HL-60 (cell line): ENCODE results near the gene AMER2.

Experiments
- DNase-seq, 2 experiments: peaks; one replicate each; pipeline ENCODE4 v3.0.0-alpha.2; 2010 to 2020; ENCODE audit warnings: low read depth in 1 of 2, low spot score in 1 of 2
- H3K27ac ChIP-seq: fragments of 250-450 bp; sonication (Bioruptor Pico); replicated peaks from 2 replicates; pipeline ENCODE4 v1.5.1; 2020; ENCODE audit warnings: mild to moderate bottlenecking, moderate library complexity
- H3K27me3 ChIP-seq: fragments of 250-450 bp; sonication (Bioruptor Pico); 2 replicates; pipeline ENCODE4 v1.5.1; 2021; ENCODE audit warnings: mild to moderate bottlenecking, moderate library complexity; ENCODE audit not compliant: insufficient read depth, poor library complexity, severe bottlenecking
- H3K4me3 ChIP-seq: replicated peaks from 2 replicates; pipeline ENCODE4 v1.5.1; 2011; ENCODE audit warnings: mild to moderate bottlenecking, control low read depth, low read length; ENCODE audit not compliant: insufficient read depth
- GABPA ChIP-seq: IDR thresholded peaks from 2 replicates; pipeline ENCODE4 v1.6.1; 2012; ENCODE audit warnings: low read depth
- POLR2AphosphoS5 ChIP-seq: IDR thresholded peaks from 2 replicates; pipeline ENCODE4 v1.6.1; 2012; ENCODE audit warnings: low read depth
- SPI1 ChIP-seq: IDR thresholded peaks from 2 replicates; pipeline ENCODE4 v1.6.1; 2012; ENCODE audit warnings: low read depth, mild to moderate bottlenecking, borderline replicate concordance
- TF ChIP-seq, protein P1 (sequence below): IDR thresholded peaks from one replicate; pipeline ENCODE4 v1.5.1; 2011; ENCODE audit warnings: low read length, control low read depth, inconsistent platforms; ENCODE audit not compliant: insufficient read depth
- TF ChIP-seq, protein P2 (sequence below): IDR thresholded peaks from 2 replicates; pipeline ENCODE4 v1.6.1; 2012; ENCODE audit warnings: low read depth; ENCODE audit not compliant: insufficient replicate concordance

AMER2 gene

DNA sequence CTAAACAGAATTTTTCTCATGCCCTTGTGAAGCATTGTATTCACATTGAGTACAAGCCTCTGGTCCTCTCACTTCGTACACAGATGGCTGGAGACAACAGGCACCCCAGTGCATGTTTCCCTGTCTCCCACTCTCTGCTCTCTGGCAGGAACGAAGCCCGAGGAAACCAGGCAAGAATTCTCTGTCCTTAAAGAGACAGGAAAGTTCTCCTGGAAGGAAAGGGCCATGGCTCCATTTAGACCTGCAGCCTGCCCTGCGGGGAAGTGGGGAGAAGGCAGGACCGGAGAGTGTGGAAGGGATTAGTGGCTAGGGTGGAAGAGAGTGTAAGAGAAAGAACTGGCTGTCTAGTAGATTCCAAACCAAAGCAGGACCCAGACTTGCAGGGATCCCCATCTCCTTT lies 15.5 kb upstream of the AMER2 start:
- H3K27ac ChIP-seq, result no peak overlapping the region
- DNase-seq, result no peak
- H3K4me3 ChIP-seq, result no peak overlapping the region
- peaks cover 18% of the 10 kb centered on the region for H3K27me3 ChIP-seq
- TF ChIP-seq GABPA (no peak), POLR2AphosphoS5 (no peak), SPI1 (no peak)
- TF ChIP-seq, protein P1, sequence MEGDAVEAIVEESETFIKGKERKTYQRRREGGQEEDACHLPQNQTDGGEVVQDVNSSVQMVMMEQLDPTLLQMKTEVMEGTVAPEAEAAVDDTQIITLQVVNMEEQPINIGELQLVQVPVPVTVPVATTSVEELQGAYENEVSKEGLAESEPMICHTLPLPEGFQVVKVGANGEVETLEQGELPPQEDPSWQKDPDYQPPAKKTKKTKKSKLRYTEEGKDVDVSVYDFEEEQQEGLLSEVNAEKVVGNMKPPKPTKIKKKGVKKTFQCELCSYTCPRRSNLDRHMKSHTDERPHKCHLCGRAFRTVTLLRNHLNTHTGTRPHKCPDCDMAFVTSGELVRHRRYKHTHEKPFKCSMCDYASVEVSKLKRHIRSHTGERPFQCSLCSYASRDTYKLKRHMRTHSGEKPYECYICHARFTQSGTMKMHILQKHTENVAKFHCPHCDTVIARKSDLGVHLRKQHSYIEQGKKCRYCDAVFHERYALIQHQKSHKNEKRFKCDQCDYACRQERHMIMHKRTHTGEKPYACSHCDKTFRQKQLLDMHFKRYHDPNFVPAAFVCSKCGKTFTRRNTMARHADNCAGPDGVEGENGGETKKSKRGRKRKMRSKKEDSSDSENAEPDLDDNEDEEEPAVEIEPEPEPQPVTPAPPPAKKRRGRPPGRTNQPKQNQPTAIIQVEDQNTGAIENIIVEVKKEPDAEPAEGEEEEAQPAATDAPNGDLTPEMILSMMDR, result no peak
- TF ChIP-seq, protein P2, sequence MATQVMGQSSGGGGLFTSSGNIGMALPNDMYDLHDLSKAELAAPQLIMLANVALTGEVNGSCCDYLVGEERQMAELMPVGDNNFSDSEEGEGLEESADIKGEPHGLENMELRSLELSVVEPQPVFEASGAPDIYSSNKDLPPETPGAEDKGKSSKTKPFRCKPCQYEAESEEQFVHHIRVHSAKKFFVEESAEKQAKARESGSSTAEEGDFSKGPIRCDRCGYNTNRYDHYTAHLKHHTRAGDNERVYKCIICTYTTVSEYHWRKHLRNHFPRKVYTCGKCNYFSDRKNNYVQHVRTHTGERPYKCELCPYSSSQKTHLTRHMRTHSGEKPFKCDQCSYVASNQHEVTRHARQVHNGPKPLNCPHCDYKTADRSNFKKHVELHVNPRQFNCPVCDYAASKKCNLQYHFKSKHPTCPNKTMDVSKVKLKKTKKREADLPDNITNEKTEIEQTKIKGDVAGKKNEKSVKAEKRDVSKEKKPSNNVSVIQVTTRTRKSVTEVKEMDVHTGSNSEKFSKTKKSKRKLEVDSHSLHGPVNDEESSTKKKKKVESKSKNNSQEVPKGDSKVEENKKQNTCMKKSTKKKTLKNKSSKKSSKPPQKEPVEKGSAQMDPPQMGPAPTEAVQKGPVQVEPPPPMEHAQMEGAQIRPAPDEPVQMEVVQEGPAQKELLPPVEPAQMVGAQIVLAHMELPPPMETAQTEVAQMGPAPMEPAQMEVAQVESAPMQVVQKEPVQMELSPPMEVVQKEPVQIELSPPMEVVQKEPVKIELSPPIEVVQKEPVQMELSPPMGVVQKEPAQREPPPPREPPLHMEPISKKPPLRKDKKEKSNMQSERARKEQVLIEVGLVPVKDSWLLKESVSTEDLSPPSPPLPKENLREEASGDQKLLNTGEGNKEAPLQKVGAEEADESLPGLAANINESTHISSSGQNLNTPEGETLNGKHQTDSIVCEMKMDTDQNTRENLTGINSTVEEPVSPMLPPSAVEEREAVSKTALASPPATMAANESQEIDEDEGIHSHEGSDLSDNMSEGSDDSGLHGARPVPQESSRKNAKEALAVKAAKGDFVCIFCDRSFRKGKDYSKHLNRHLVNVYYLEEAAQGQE, result no peak

DNA sequence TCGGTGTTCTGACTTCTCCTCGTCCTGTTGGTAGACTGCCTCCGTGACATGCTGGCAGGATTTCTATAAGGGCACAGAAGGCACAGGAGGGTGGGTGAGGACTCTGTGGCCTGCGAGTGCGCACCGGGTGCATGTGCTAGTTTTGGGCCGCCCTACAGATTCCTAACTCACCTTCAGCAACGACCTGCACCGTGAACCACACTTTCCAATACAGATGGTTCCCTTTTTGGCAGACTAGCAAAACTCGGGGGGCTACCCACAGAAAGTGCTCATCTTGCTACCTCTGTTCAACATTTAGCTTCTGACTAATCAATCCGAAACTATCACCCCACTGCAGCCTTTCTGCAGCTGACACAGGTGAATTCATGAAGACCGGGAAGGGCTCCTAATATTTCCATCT lies 14.1 kb upstream of the AMER2 start:
- TF ChIP-seq GABPA (no peak), SPI1 (no peak)
- H3K27ac ChIP-seq, result no peak overlapping the region
- peaks cover 20% of the 10 kb centered on the region for H3K27me3 ChIP-seq
- no peak for DNase-seq
- H3K4me3 ChIP-seq, result no peak overlapping the region

DNA sequence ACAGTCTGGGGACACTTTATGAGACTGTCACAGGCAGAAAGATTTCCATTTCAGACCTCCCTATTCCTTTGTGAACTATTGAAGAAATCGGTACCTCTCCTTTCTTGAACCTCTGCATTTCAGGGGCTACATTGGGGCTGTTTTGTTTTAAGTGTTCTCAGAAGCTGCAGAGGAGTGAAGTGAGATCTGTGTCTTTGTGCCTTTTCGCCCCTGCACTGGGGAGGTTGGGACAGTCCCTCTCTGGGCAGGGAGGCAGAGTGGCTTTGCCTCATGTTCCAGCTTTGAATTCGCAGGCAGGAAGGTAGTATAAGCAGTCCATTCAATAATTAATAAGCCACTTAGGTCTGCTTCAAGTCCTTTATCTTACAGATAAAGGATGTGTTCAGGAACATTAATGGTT lies 9.5 kb upstream of the AMER2 start:
- no peak for TF ChIP-seq SPI1
- TF ChIP-seq GABPA, result no peak
- TF ChIP-seq POLR2AphosphoS5, result no peak
- TF ChIP-seq, protein P1, result no peak
- TF ChIP-seq, protein P2, result no peak
- Histone ChIP-seq H3K27ac (no peak overlapping the region), H3K4me3 (no peak overlapping the region), H3K27me3 (peaks cover 31% of the 10 kb centered on the region)
- no peak for DNase-seq

DNA sequence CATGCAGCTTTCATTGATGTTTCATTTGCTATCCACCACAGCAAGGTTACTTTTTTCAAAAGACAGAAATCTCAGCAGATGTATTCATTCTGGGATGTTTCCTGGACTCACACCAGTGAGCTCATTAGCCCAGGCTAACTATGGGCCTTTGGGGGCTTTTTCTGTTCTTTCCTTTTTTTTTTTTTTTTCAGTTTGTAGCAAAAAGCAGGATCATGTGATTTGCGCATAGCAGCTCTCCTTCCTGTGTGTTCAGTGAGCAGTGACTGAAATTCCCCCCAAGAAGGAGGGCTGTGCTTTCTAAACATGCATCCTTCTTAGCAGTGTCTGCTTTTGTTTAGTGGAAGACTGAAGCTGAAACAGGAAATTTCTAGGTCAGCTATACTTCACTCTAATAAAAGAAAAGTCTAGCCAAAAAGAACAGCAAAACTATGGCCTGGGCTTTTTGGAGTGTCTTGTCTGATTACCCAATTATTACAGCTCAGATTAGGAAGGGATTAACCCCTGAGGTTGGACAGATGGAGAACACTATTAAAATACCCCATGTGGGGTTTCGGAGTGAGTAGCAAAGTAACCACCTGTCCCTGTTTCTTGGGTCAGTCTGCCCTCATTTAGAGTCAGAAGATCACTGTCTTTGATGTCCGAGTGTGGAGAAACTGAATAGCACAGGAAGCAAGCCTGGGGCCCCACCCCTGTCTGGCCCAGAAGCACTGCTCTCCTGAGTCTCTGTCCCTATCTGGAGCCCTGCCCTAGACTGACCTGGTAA lies 8.9 kb upstream of the AMER2 start:
- H3K27me3 ChIP-seq, result peaks cover 30% of the 10 kb centered on the region
- no peak overlapping the region for H3K4me3 ChIP-seq
- H3K27ac ChIP-seq, result no peak overlapping the region
- TF ChIP-seq, protein P1, result no peak
- TF ChIP-seq, protein P2, result no peak
- no peak for TF ChIP-seq SPI1
- TF ChIP-seq POLR2AphosphoS5, result no peak
- no peak for TF ChIP-seq GABPA
- no peak for DNase-seq
